Psoas muscle (tissue), 8 donors: ENCODE results near the gene WDR27. TPM values are rescaled to one million over a fixed set of nuclear protein-coding genes. Genes with fewer than 3 reads are reported as not detected.

Experiments used
- ATAC-seq, 4 donors: fragments of 200-7000 bp; cut with Tn5 transposase; one replicate each; pipeline ENCODE4 v1.9.1; 2020; ENCODE audit warnings: moderate library complexity in 3 of 4, mild to moderate bottlenecking in 2 of 4
- DNase-seq, 2 donors: peaks; one replicate each; pipeline ENCODE4 v3.0.0-alpha.2; 2020
- H3K27ac ChIP-seq: fragments of 200-600 bp; one replicate; pipeline ENCODE4 v1.8.0; 2022
- H3K27me3 ChIP-seq, 3 donors: fragments of 200-600 bp in 1 of 3; one replicate each; pipeline versions ENCODE4 v1.6.1 to v1.8.0; 2013 to 2022; ENCODE audit warnings: low read length in 2 of 3, mild to moderate bottlenecking in 2 of 3, moderate library complexity in 1 of 3; ENCODE audit not compliant: insufficient read depth in 3 of 3
- H3K36me3 ChIP-seq, 2 donors: fragments of 200-600 bp in 1 of 2; one replicate each; pipeline versions ENCODE4 v1.6.1 to v1.8.0; 2013 to 2022; ENCODE audit warnings: low read depth in 1 of 2, mild to moderate bottlenecking in 1 of 2, moderate library complexity in 1 of 2; ENCODE audit not compliant: insufficient read depth in 1 of 2
- H3K4me1 ChIP-seq: fragments of 200-600 bp; one replicate; pipeline ENCODE4 v1.8.0; 2022
- H3K4me3 ChIP-seq: fragments of 200-600 bp; one replicate; pipeline ENCODE4 v1.8.0; 2022; ENCODE audit warnings: mild to moderate bottlenecking
- H3K9me3 ChIP-seq: fragments of 200-600 bp; one replicate; pipeline ENCODE4 v1.8.0; 2022
- CTCF ChIP-seq: fragments of 200-600 bp; IDR thresholded peaks from one replicate; pipeline ENCODE4 v1.8.0; 2022; ENCODE audit warnings: antibody characterized with exemption
- WGBS, 3 donors: extraction: QIAGEN DNeasy Blood & Tissue Kit; methylation state at CpG; one replicate each; pipeline versions ENCODE4 v1.1.6 to v1.1.7; 2013; 5-methylcytosine and 5-hydroxymethylcytosine counted together
- intact Hi-C, 2 donors: fragments of 100-400 bp; cut with DNase I; formaldehyde crosslinking; loops; one replicate each; pipeline versions ENCODE4 v1.11.0 to v1.14.2; 2022
- polyA plus RNA-seq, 3 donors: library from polyadenylated mRNA; stranded (reverse); fragments of 200-250 nt; gene quantifications; one replicate each; pipeline ENCODE4 v1.2.3, GENCODE V29; 2013
- total RNA-seq, 4 donors: library from RNA; stranded (reverse); fragmentation: NEBNext Ultra II Directional in 2 of 4; extraction: Animal tissue kit (Norgen Biotek cat#: 25700) in 2 of 4; gene quantifications; one replicate each; pipeline versions ENCODE4 v1.2.1 to v1.2.4, GENCODE V29; 2021 to 2023
- donor health status: healthy with polysubstance abuse.
- donor health status: DM: no; HTN: no; CAD: no; lungs with moderate emphysema.
- donor health status: Bipolar disorder and iron deficiency.
- donor health status: healthy.
- donor health status: DM: yes; HTN: yes; CAD: no.
- donor health status: DM: no; HTN: no; CAD: no.
- donor health status: DM: no; HTN: no; CAD: no.
- donor health status: DM: yes; HTN: yes; CAD: no.

Gene WDR27
- total and polyA plus RNA-seq, 7 donors, result 3.1 to 14.4 (median 5.5) TPM

GRCh38 chr6:169571123-169571962, 130.5 kb downstream of the WDR27 start:
- Histone ChIP-seq H3K4me1 (no peaks in the 10 kb centered on the region), H3K36me3 (no peaks in the 10 kb centered on the region), H3K9me3 (no peaks in the 10 kb centered on the region), H3K27ac (no peak overlapping the region), H3K4me3 (no peak overlapping the region), H3K27me3 (no peaks in the 10 kb centered on the region)
- ATAC-seq (no peak), DNase-seq (no peak)
- TF ChIP-seq CTCF, result no peak
- intact Hi-C loops, result no loop called here
- 92 to 94% (median 94%) methylated on average over 12 of the region's 12 CpGs for WGBS, 3 donors

GRCh38 chr6:169568314-169569087, 133.3 kb downstream of the WDR27 start:
- TF ChIP-seq CTCF, result no peak
- no peaks in the 10 kb centered on the region for H3K36me3 ChIP-seq
- no peaks in the 10 kb centered on the region for H3K27me3 ChIP-seq
- no peaks in the 10 kb centered on the region for H3K4me1 ChIP-seq
- ATAC-seq (no peak), DNase-seq (no peak)
- no peaks in the 10 kb centered on the region for H3K9me3 ChIP-seq
- intact Hi-C loops, result no loop called here
- WGBS, 3 donors, result 88 to 91% (median 90%) methylated on average over 8 of the region's 8 CpGs
- no peak overlapping the region for H3K4me3 ChIP-seq
- H3K27ac ChIP-seq, result no peak overlapping the region

- Histone ChIP-seq H3K27me3 (no peaks in the 10 kb centered on the region), H3K36me3 (no peaks in the 10 kb centered on the region), H3K4me3 (no peak overlapping the region), H3K9me3 (no peaks in the 10 kb centered on the region), H3K27ac (no peak overlapping the region), H3K4me1 (no peaks in the 10 kb centered on the region)
- DNase-seq, result no peak
- TF ChIP-seq CTCF, result no peak
- intact Hi-C loops, result no loop called here
- ATAC-seq, result peak in 1 of 4 donors; percentile 32
- 82 to 87% (median 86%) methylated on average over 11 of the region's 11 CpGs for WGBS, 3 donors
Measured at GRCh38 chr6:169567819-169568218, 134.0 kb downstream of the WDR27 start.

- ATAC-seq (no peak), DNase-seq (no peak)
- no peak for TF ChIP-seq CTCF
- Histone ChIP-seq H3K27me3 (no peaks in the 10 kb centered on the region), H3K4me1 (no peaks in the 10 kb centered on the region), H3K9me3 (no peaks in the 10 kb centered on the region), H3K36me3 (no peaks in the 10 kb centered on the region), H3K27ac (no peak overlapping the region), H3K4me3 (no peak overlapping the region)
- intact Hi-C loops, result no loop called here
- 87 to 94% (median 89%) methylated on average over 19 of the region's 19 CpGs for WGBS, 3 donors
Measured at GRCh38 chr6:169566961-169567750, 134.7 kb downstream of the WDR27 start.
